Ramos (cell line): ENCODE results near the gene GTPBP4.
"Not testable (repeated sequence)": the region's sequence is repeated elsewhere in the genome, so short reads cannot be mapped to it uniquely, and the experiment has no call there.

Experiments used
- in situ Hi-C: fragments of 300-500 bp; cut with MboI; formaldehyde crosslinking; loops from one replicate; pipeline ENCODE4 v1.14.3; 2022; ENCODE audit warnings: low sequenced_read_pairs; ENCODE audit not compliant: unreplicated experiment

Gene GTPBP4

GRCh38 chr10:1049425-1049958 is 61.3 kb downstream of the GTPBP4 start:
- in situ Hi-C loops: no loop called here

GRCh38 chr10:1050145-1050544 is 61.9 kb downstream of the GTPBP4 start:
- in situ Hi-C loops: no loop called here

DNA sequence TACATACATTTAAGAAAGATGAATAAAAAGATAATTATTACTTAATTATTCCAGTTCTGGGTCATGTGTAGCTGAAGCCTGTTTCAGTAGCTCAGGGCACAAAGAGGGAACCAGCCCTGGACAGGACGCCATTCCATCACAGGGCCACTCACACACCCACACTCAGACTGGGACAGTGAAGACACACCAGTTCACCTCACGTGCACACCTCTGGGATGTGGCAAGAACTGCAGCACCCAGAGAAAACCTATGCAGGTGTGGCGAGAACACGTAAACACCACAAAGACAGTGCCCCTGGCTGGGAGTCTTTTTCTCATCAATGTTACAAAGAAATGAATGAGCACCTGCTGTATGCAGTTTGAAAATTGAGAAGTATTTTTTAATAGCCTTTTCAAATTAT is 62.3 kb downstream of the GTPBP4 start:
- in situ Hi-C loops: no loop called here

GRCh38 chr10:1054684-1055083 is 66.5 kb downstream of the GTPBP4 start:
- in situ Hi-C loops: no loop called here

GRCh38 chr10:1056326-1057105 is 68.3 kb downstream of the GTPBP4 start, which contains the start of gene WDR37:
Gene WDR37, plus strand, starts transcription at chr10:1056385. Its CDS starts 15,771 bp downstream, at chr10:1072156.
- in situ Hi-C loops: no loop called here

GRCh38 chr10:1057106-1057657 is 68.9 kb downstream of the GTPBP4 start:
- in situ Hi-C loops: no loop called here

- in situ Hi-C loops: no loop called here
These were observed 69.8 kb downstream of the GTPBP4 start for GRCh38 chr10:1058017-1058416.

DNA sequence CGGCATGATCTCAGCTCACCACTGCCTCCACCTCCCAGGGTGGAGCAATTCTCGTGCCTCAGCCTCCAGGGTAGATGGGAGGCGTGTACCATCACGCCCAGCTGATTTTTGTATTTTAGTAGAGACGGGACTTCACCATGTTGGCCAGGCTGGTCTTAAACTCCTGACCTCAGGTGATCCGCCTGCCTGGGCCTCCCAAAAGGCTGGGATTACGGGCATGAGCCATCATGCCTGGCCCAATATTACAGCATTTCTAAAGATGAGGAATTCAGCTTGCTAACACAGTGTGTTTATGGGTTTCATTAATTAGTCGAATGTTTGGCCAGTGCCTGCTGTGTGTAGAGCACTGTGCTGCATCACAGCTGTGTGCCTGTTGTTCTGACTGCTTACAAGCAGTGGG is 71.7 kb downstream of the GTPBP4 start:
- in situ Hi-C loops: no loop called here

DNA sequence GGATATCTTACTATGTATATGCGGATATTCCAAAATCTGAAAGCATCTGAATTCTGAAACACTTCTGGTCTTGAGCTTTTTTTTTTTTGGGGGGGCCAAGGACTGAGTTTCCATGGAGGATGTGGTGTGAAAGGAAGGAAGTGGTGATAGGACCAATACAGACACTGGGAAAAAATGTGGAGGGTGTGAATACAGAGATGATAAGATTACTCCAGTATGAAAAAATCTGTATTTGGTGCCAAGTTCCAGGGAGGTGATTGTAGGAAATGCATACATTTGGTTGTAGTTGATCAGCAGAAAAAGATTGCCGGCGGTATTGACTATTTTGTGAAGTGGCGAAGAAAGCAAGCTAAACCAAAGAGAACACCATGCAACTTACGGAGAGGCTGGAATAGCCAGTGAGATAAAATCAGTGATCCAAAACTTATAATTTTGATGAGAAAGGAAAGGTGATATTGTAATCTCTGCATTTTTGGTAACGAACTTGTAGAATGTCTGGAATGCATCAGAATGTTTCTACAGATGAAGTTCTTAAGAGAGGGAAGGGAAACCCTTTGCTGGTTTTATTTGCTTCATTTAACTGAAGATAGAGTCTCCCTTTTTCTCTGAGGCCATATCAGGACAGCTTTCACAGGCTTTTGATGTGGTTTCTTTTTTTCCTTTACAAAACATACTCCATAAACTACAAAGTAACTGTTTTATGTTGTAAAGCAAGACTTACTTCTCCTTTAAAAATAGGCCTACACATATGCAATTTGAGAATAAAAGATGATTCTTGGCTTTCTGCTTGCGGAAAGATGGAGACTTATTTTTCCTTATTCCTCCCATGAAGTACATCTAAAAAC is 73.9 kb downstream of the GTPBP4 start:
- in situ Hi-C loops: no loop called here

DNA sequence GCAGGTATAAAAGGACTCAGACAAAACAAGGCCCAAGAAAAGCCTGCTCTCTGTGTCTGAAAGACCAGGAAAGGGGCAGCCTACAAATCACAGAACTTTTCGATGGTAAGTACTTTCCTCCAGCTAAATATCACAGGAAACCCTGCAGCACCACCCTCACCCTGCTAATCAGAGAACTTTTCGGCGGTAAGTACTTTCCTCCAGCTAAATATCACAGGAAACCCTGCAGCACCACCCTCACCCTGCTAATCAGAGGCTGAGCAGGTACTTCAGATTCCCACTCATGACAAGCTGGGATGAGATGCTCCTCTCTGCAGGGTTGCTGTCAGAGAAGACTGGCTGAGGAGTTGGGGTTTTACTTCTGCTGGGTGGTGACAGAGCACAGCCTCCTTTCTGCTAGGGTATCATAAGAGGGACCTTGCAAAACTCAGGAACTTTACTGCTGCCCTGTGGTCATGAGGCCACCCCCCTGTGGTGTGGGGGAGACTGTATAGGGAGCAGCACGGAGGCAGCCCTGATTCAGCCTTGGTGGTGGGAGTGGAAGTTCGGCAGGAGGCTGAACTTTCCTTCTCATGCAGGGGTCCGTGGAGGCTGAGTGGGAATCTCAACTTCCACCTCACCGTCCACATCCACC is 75.1 kb downstream of the GTPBP4 start:
- in situ Hi-C loops: no loop called here

DNA sequence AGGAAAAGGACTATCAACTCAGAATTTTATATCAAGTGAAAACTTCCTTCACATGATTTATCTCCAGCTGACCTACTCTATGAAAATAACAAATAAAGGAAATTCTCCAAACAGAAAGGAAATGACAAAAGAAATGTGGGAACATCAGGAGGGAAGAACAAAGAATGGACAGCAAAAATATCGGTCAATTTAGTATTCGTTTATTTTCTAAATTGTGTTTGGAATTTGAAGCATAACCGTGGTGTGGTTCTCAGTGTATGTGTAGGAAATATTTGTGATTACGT is 76.7 kb downstream of the GTPBP4 start:
- in situ Hi-C loops: no loop called here

GRCh38 chr10:1066734-1067133 is 78.5 kb downstream of the GTPBP4 start:
- in situ Hi-C loops: not testable (repeated sequence)

DNA sequence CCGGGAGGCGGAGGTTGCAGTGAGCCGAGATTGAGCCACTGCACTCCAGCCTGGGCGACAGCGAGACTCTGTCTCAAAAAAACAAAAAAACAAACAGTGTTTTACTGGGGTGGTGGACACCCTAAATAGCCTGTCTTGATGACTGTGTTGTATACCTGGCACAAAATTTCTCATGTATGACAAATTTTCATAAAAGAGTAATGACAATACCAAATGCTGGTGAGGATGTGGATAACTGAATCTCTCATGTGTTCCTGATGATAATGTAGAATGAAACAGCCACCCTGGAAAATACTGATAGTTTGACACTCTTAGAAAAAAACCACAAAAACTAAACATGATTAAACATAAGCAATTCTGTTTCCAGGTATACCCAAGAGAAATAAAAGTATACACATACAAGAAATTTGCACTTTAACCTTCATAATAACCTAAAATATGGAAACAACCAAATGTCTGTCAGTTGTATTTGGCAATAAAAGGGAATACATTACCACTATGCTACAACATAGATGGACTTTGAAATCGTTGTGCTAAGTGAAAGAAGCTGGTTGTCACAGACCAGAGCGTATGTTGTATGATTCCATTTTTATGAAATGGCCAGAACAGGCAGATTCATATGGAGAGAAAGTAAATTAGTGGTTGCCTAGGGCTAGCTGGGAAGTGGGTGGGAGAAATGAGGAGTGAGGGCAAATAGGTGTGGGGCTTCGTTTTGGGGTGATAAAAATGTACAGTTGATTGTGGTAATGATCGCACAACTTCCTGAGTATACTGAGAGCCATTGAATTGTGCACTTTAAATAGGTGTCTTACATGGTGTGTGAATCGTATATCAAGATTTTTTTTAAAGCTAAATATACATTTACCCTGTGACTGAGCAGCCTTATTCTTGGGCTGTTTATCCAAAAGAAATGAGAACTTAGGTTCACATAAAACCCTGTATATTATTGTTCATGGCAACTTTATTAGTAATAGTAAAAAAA is 80.4 kb downstream of the GTPBP4 start:
- in situ Hi-C loops: no loop called here
